Nephron (organoid): Measurements from ENCODE around the gene NTM.

Source experiments
- H3K27ac Mint-ChIP-seq, 3 experiments: 2 replicates each; pipeline ENCODE4 v1.8.0; 2020; ENCODE audit warnings: mixed read lengths in 3 of 3, mild to moderate bottlenecking in 2 of 3, moderate library complexity in 1 of 3
- H3K27me3 Mint-ChIP-seq: 2 replicates; pipeline ENCODE4 v1.8.0; 2021; ENCODE audit warnings: low read depth, mild to moderate bottlenecking, moderate library complexity, mixed read lengths
- H3K36me3 Mint-ChIP-seq: 2 replicates; pipeline ENCODE4 v1.8.0; 2020; ENCODE audit warnings: low read depth, mixed read lengths
- H3K4me1 Mint-ChIP-seq: 2 replicates; pipeline ENCODE4 v1.8.0; 2020; ENCODE audit warnings: mixed read lengths
- H3K4me3 Mint-ChIP-seq, 3 experiments: 2 replicates each; pipeline ENCODE4 v1.8.0; 2020; ENCODE audit warnings: mild to moderate bottlenecking in 3 of 3, mixed read lengths in 3 of 3, moderate library complexity in 2 of 3
- H3K9me3 Mint-ChIP-seq: 2 replicates; pipeline ENCODE4 v1.8.0; 2020; ENCODE audit warnings: mixed read lengths
- TF ChIP-seq, protein P1 (sequence below), 3 experiments: fragments of 200-600 bp; sonication (generic); IDR thresholded peaks; one replicate each; pipeline ENCODE4 v1.5.0; 2021; ENCODE audit warnings: antibody characterized with exemption in 3 of 3; ENCODE audit not compliant: unreplicated experiment in 3 of 3

Gene NTM

DNA sequence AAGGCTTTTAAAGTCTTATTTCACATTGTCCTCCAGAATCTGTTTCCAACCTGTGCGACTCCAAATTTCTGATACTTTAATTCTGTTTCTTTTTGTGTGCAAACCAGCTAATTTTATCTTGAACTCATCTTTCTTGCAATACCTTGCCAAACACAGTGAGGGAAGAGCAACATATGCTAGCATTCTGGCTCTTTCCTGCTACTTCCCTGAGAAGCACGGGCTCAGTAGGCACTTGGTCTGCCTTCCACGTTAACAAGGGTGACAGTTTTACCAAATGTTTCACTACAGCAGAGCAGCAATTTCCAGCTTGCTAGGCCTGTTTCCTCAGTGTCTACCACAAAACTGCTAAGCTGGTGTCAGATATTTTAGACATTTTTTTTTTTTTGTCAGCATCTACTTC, 405.8 kb downstream of the NTM start:
- Mint-ChIP-seq H3K27ac (no peak overlapping the region), H3K27me3 (peaks cover 16% of the 10 kb centered on the region), H3K4me1 (no peaks in the 10 kb centered on the region), H3K9me3 (no peaks in the 10 kb centered on the region), H3K36me3 (no peaks in the 10 kb centered on the region), H3K4me3 (no peak overlapping the region)
- TF ChIP-seq, protein P1, sequence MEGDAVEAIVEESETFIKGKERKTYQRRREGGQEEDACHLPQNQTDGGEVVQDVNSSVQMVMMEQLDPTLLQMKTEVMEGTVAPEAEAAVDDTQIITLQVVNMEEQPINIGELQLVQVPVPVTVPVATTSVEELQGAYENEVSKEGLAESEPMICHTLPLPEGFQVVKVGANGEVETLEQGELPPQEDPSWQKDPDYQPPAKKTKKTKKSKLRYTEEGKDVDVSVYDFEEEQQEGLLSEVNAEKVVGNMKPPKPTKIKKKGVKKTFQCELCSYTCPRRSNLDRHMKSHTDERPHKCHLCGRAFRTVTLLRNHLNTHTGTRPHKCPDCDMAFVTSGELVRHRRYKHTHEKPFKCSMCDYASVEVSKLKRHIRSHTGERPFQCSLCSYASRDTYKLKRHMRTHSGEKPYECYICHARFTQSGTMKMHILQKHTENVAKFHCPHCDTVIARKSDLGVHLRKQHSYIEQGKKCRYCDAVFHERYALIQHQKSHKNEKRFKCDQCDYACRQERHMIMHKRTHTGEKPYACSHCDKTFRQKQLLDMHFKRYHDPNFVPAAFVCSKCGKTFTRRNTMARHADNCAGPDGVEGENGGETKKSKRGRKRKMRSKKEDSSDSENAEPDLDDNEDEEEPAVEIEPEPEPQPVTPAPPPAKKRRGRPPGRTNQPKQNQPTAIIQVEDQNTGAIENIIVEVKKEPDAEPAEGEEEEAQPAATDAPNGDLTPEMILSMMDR (IDR thresholded peaks at IDR 0.05; ENCODE audit: unreplicated experiment in 3 of 3): no peak

DNA sequence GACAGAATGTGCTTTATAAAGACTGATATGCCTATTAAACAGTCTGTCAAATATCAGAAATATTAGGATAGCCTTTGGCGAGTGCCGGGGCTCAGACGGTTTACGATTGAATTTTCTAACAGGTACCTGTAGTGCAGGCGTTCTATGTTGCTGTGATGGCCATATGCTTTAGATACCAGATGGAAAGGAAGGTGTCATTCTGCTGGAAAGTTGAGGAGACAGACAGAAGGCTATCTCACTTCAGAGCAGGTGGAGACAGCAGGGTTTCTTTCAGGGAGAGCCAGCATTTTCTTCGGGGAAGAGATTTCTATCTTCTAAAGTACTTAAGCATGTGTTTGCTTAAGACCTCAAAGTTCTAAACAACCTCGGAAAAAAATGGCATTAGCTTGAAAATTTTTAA, 415.4 kb downstream of the NTM start:
- Mint-ChIP-seq H3K27ac (no peak overlapping the region), H3K36me3 (no peaks in the 10 kb centered on the region), H3K4me3 (no peak overlapping the region), H3K4me1 (no peaks in the 10 kb centered on the region), H3K27me3 (peaks cover 10% of the 10 kb centered on the region), H3K9me3 (peaks cover 5% of the 10 kb centered on the region)
- TF ChIP-seq, protein P1 (IDR thresholded peaks at IDR 0.05; ENCODE audit: unreplicated experiment in 3 of 3): no peak

DNA sequence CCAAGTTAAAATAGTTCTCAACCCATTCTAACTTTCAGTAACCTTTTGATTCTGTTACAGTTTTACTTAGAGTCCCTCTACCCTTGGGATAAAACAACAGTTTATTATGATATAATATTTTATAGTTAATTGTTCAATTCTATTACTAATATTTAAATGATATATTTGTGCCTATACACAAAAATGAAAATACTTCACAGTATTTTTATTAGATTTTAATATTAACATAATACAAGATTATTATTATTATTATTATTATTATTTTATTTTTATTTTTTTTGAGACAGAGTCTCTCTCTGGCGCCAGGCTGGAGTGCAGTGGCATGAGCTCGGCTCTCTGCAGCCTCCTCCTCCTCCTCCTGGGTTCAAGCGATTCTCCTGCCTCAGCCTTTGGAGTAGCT, 416.7 kb downstream of the NTM start:
- H3K27me3 Mint-ChIP-seq: peaks cover 10% of the 10 kb centered on the region
- no peak overlapping the region for H3K4me3 Mint-ChIP-seq
- no peaks in the 10 kb centered on the region for H3K9me3 Mint-ChIP-seq
- H3K27ac Mint-ChIP-seq: no peak overlapping the region
- H3K4me1 Mint-ChIP-seq: no peaks in the 10 kb centered on the region
- TF ChIP-seq, protein P1 (IDR thresholded peaks at IDR 0.05; ENCODE audit: unreplicated experiment in 3 of 3): no peak
- H3K36me3 Mint-ChIP-seq: no peaks in the 10 kb centered on the region

- peaks cover 8% of the 10 kb centered on the region for H3K27me3 Mint-ChIP-seq
- no peak overlapping the region for H3K4me3 Mint-ChIP-seq
- TF ChIP-seq, protein P1 (IDR thresholded peaks at IDR 0.05; ENCODE audit: unreplicated experiment in 3 of 3): no peak
- H3K36me3 Mint-ChIP-seq: no peaks in the 10 kb centered on the region
- no peaks in the 10 kb centered on the region for H3K4me1 Mint-ChIP-seq
- H3K9me3 Mint-ChIP-seq: no peaks in the 10 kb centered on the region
- H3K27ac Mint-ChIP-seq: no peak overlapping the region
Measured at GRCh38 chr11:131790586-131790985, 420.2 kb downstream of the NTM start.

GRCh38 chr11:131792243-131792642, 421.8 kb downstream of the NTM start:
- TF ChIP-seq, protein P1 (IDR thresholded peaks at IDR 0.05; ENCODE audit: unreplicated experiment in 3 of 3): no peak
- H3K4me3 Mint-ChIP-seq: no peak overlapping the region
- peaks cover 11% of the 10 kb centered on the region for H3K27me3 Mint-ChIP-seq
- no peak overlapping the region for H3K27ac Mint-ChIP-seq
- H3K9me3 Mint-ChIP-seq: no peaks in the 10 kb centered on the region
- no peaks in the 10 kb centered on the region for H3K4me1 Mint-ChIP-seq
- H3K36me3 Mint-ChIP-seq: no peaks in the 10 kb centered on the region

DNA sequence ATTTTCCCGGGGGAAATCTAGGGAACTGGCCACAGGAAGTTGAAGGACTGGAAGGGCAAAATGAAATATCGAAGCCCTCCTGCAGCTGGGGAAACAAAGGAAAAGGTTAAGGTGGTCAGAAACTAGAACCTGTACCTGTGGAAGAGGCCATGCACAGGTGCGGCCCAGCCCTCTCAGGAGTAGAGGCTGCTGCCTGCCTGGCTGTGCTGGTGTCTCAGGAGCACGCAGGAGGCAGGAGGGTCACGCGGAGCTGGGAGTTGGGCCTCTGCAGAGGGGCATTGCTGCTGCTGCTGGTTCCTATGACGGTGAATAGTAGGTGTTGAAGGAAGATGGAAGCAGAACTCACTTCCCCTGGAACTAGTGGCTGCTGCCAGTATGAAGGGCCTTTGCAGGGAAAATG, 425.7 kb downstream of the NTM start:
- Mint-ChIP-seq H3K4me3 (no peak overlapping the region), H3K4me1 (no peaks in the 10 kb centered on the region), H3K27ac (no peak overlapping the region), H3K36me3 (no peaks in the 10 kb centered on the region), H3K27me3 (peaks cover 5% of the 10 kb centered on the region), H3K9me3 (no peaks in the 10 kb centered on the region)
- TF ChIP-seq, protein P1 (IDR thresholded peaks at IDR 0.05; ENCODE audit: unreplicated experiment in 3 of 3): no peak
